ENCODE results near the gene MIEN1. TPM values are rescaled to one million over a fixed set of nuclear protein-coding genes. Genes with fewer than 3 reads are reported as not detected.
A peak's percentile ranks its signal among the peaks of the same experiment; 100 is the strongest.

The MIEN1 gene
- total RNA-seq, 2 experiments from 2014 or later, result 35.2 to 36.5 TPM

DNA sequence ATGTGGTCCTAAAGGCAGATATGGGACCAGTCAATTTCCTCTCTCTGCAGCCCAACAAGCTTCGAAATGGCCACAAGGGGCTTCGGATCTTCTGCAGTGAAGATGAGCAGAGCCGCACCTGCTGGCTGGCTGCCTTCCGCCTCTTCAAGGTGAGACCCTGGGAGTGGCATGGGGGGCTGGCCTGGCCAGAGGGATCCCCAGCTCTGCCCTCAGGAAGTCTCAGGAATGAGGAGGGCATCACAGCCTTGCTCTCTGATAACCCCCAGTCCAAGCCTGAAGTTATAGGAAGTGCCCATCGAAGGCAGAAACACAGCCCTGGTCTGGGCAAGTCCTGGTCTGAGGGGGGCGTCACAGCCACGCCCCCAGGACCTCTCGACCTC is 14.5 kb upstream of the MIEN1 start:
- H3K4me1 Mint-ChIP-seq (ENCODE audit: low read depth), result peaks cover 8% of the 10 kb centered on the region
- H3K4me3 Mint-ChIP-seq, result no peak overlapping the region
- intact Hi-C loops (cut with micrococcal nuclease), result no loop called here
- H3K36me3 Mint-ChIP-seq (ENCODE audit: low read depth), result no peaks in the 10 kb centered on the region
- no peaks in the 10 kb centered on the region for H3K9me3 Mint-ChIP-seq
- no peak overlapping the region for H3K27ac Mint-ChIP-seq
- H3K27me3 Mint-ChIP-seq (ENCODE audit: low read depth), result peaks cover 6% of the 10 kb centered on the region
- no peak for DNase-seq
- CTCF ChIA-PET, result no interaction called here

DNA sequence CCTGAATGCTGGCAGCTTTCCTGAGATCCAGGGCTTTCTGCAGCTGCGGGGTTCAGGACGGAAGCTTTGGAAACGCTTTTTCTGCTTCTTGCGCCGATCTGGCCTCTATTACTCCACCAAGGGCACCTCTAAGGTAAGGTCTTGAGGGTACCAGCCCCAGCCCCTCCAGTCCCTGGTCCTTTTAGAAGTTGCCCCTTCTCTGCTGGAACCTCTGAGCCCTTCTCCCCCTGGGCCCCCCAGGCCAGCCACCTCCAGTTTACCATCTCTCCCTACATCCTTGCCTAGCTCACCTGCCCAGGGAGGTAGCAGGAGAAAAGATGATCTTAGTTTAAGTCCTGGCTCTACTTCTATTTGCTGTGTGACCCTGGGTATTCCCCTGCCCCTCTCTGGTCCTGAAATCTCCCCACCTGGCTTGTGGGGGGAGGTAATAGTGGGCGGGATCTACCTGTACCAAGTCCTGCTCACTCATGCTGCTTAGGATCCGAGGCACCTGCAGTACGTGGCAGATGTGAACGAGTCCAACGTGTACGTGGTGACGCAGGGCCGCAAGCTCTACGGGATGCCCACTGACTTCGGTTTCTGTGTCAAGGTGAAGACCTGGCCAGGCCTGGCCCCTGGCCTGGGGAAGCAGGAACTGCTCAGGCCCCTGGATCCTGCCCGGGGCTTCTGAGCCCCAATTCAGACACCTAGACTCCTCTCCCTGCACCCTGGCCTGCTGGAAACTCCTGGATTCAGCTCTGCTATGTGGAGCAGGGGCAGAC is 13.9 kb upstream of the MIEN1 start:
- intact Hi-C loops (cut with micrococcal nuclease), result no loop called here
- Mint-ChIP-seq H3K36me3 (ENCODE audit: low read depth) (no peaks in the 10 kb centered on the region), H3K4me3 (no peak overlapping the region), H3K27me3 (ENCODE audit: low read depth) (peaks cover 6% of the 10 kb centered on the region), H3K27ac (no peak overlapping the region), H3K4me1 (ENCODE audit: low read depth) (peaks cover 11% of the 10 kb centered on the region), H3K9me3 (no peaks in the 10 kb centered on the region)
- CTCF ChIA-PET, result no interaction called here
- no peak for DNase-seq

DNA sequence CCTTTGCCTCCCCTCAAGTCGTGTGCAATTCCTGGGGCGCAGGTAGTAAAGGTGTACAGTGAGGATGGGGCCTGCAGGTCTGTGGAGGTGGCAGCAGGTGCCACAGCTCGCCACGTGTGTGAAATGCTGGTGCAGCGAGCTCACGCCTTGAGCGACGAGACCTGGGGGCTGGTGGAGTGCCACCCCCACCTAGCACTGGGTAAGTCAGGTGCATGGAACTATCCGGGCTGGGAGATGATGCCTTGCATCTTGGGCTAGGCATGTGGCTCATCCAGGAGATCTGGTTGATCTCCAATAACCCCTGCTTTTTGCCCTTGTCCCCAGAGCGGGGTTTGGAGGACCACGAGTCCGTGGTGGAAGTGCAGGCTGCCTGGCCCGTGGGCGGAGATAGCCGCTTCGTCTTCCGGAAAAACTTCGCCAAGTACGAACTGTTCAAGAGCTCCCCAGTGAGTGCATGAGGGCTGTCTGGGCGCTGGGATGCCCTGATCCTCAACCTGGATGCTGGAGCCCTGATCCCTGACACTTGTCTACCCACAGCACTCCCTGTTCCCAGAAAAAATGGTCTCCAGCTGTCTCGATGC is 12.6 kb upstream of the MIEN1 start:
- DNase-seq, result no peak
- no peak overlapping the region for H3K27ac Mint-ChIP-seq
- peaks cover 12% of the 10 kb centered on the region for H3K27me3 Mint-ChIP-seq (ENCODE audit: low read depth)
- H3K4me1 Mint-ChIP-seq (ENCODE audit: low read depth), result peaks cover 20% of the 10 kb centered on the region
- H3K9me3 Mint-ChIP-seq, result no peaks in the 10 kb centered on the region
- intact Hi-C loops (cut with micrococcal nuclease), result no loop called here
- CTCF ChIA-PET, result interaction anchor here (1.2 kb wide), 1 partner anchor 13 kb away, joined by 3 read pairs; the partner anchor contains the start of gene MIEN1
- no peak overlapping the region for H3K4me3 Mint-ChIP-seq
- H3K36me3 Mint-ChIP-seq (ENCODE audit: low read depth), result no peaks in the 10 kb centered on the region

DNA sequence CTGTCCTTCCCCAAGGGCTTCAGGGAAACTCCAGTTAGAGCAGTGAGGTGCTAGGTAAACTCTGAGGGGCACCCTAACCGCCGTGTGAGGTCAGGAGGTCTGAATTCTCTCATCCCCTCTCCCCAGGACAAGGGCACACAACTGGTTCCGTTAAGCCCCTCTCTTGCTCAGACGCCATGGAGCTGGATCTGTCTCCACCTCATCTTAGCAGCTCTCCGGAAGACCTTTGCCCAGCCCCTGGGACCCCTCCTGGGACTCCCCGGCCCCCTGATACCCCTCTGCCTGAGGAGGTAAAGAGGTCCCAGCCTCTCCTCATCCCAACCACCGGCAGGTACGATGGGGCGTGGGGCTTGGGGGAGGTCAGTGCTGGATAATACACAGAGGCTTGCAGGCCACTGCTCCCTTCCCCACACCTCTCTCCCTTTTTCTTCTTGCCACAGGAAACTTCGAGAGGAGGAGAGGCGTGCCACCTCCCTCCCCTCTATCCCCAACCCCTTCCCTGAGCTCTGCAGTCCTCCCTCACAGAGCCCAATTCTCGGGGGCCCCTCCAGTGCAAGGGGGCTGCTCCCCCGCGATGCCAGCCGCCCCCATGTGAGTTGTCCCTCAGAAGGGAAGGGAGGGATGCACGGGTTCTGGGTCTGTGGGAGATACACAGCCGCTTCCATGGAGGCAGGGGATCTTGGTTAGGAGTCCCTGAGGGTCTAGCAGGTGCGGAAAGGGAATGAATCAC is 12.0 kb upstream of the MIEN1 start:
- peaks cover 15% of the 10 kb centered on the region for H3K27me3 Mint-ChIP-seq (ENCODE audit: low read depth)
- peaks cover 23% of the 10 kb centered on the region for H3K4me1 Mint-ChIP-seq (ENCODE audit: low read depth)
- no peaks in the 10 kb centered on the region for H3K9me3 Mint-ChIP-seq
- no peak overlapping the region for H3K4me3 Mint-ChIP-seq
- H3K36me3 Mint-ChIP-seq (ENCODE audit: low read depth), result no peaks in the 10 kb centered on the region
- no peak for DNase-seq
- CTCF ChIA-PET, result interaction anchor here (1.2 kb wide), 1 partner anchor 12 kb away, joined by 3 read pairs; the partner anchor contains the start of gene MIEN1
- intact Hi-C loops (cut with micrococcal nuclease), result no loop called here
- no peak overlapping the region for H3K27ac Mint-ChIP-seq

DNA sequence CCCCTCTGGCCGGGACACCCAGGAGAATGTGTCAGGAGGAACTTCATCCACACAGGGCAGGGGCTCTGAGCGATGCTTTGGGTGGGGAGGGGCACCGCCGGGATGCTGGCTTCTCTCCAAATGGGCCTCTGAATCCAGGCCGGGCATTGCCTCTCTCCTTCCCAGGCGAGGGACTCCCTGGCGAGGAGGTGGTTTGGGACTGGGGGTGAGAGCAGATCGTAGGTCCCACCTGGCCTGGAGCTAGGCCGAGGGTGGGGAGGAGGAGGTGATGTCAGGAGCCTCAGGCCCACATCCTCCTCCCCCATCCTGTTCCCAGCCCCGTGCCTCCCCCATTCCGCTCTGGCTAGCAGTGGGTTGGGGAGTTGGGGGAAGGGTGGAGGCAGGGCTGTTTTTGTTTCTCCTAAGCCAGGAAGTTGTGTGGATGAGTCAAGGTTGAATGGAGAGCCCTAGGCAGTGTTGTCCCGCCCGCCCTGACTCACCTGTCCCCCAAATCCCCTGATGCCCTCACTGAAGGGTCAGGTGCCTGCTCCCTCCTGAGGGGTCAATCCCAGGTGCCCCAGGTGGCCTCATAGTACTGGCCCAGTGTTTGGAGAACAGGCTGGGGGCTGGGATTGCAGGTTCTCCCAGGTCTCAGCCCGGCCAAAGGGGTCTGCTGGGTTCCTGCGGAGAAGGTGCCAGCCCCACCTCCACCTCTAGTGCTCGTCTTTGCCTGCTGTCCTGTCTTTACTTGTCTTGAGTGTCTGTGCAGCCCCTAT is 10.2 kb upstream of the MIEN1 start:
- no peaks in the 10 kb centered on the region for H3K9me3 Mint-ChIP-seq
- H3K27ac Mint-ChIP-seq, result no peak overlapping the region
- H3K4me1 Mint-ChIP-seq (ENCODE audit: low read depth), result peaks cover 23% of the 10 kb centered on the region
- intact Hi-C loops (cut with micrococcal nuclease), result no loop called here
- peaks cover 15% of the 10 kb centered on the region for H3K27me3 Mint-ChIP-seq (ENCODE audit: low read depth)
- DNase-seq, result peak; percentile 49
- H3K36me3 Mint-ChIP-seq (ENCODE audit: low read depth), result no peaks in the 10 kb centered on the region
- no peak overlapping the region for H3K4me3 Mint-ChIP-seq
- CTCF ChIA-PET, result no interaction called here

DNA sequence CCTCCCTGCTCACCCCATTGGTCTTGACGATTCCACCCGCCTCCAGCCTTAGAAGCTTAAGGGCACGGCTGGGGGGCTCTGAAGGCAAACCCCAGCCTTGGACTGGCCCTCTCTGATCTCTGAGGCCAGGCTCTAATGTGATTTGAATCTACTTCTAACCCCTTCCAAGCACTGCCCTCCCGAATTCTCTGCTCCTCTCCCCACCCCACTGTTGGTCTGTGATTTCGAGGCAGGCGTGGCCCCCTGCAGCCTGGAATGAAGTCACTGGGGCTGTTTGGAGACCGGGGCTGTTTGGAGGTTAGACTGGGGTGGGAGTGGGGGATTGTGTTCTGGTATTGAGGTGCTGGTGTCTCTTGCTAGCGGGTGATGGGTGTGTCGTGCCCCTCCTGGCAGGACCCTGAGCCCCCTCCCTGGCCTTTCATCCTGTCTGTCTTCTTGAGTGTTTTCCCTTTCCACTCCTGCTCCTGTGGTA is 9.6 kb upstream of the MIEN1 start:
- no peaks in the 10 kb centered on the region for H3K36me3 Mint-ChIP-seq (ENCODE audit: low read depth)
- peaks cover 15% of the 10 kb centered on the region for H3K27me3 Mint-ChIP-seq (ENCODE audit: low read depth)
- no peak for DNase-seq
- no peak overlapping the region for H3K27ac Mint-ChIP-seq
- no peak overlapping the region for H3K4me3 Mint-ChIP-seq
- intact Hi-C loops (cut with micrococcal nuclease), result loop anchor here (2.0 kb wide), 1 partner anchor 31 kb away; no protein-coding TSS in a partner anchor
- no peaks in the 10 kb centered on the region for H3K9me3 Mint-ChIP-seq
- H3K4me1 Mint-ChIP-seq (ENCODE audit: low read depth), result peaks cover 23% of the 10 kb centered on the region
- CTCF ChIA-PET, result no interaction called here

DNA sequence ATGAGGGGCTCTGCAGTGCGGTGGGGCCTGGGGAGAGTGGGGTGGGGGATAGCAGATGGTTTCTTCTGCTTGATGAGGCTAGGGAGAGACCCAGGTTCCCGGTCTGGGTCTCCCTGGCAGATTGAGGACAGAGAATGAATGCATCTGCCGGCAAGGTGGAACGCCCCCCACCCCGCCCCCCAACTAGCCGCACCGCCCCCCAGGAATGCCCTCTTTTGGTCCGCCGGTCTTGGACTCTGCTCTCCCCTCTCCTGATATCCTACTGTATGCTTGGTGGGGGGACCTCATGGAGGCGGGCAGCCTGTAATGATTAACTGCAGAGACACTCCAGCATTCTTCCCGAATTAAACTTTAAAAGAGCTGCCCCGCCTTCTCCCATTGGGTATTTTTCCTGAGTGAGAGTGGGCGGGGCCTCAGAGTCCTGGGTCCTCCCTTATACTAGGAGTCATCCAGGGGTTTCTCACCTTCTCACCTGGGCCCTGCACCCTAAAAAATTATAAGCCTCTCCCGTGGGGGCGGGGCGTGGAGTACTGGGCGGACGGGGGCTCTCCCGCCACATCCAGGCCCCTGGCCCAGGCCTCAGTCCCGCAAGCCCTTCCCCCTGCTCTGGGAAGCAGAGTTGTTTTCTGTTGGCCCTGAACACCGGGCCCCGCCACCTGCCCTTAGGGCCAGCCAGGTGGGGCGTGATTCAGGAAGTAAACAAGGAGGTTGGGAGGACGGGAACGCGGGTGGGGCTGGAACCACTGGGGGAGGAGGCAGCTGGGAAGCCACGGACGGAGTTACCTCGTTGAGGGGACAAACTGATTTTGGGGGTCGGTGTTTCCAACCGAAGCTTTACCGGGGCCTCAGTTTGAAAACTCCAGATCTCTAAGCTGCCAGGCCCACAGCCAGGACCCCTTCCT is 8.9 kb upstream of the MIEN1 start:
- DNase-seq, result peak; percentile 29
- peaks cover 15% of the 10 kb centered on the region for H3K27me3 Mint-ChIP-seq (ENCODE audit: low read depth)
- intact Hi-C loops (cut with micrococcal nuclease), result loop anchor here (2.0 kb wide), 1 partner anchor 32 kb away; no protein-coding TSS in a partner anchor
- no peak overlapping the region for H3K27ac Mint-ChIP-seq
- H3K9me3 Mint-ChIP-seq, result no peaks in the 10 kb centered on the region
- peak overlapping the region; percentile 77 for H3K4me3 Mint-ChIP-seq
- CTCF ChIA-PET, result no interaction called here
- H3K36me3 Mint-ChIP-seq (ENCODE audit: low read depth), result no peaks in the 10 kb centered on the region
- peaks cover 23% of the 10 kb centered on the region for H3K4me1 Mint-ChIP-seq (ENCODE audit: low read depth)

DNA sequence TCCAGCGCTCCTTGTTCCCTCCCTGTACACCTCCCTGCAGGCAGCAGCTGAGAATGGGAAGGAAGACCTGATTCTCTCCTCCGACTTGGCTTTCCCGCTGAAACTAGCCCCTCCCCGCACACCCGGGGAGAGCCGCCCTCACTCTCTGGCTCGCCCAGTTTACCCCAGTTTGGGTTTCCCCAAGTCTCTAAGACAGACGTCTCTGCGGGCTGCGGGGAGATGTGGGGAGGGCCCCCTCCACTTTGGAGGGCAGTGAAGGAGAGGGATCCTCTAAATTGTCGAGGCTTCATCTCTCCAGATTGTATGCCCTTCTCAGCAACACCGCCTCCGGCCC is 8.2 kb upstream of the MIEN1 start:
- no peaks in the 10 kb centered on the region for H3K9me3 Mint-ChIP-seq
- intact Hi-C loops (cut with micrococcal nuclease), result loop anchor here (2.0 kb wide), 1 partner anchor 32 kb away; no protein-coding TSS in a partner anchor
- H3K4me3 Mint-ChIP-seq, result peak overlapping the region; percentile 77
- H3K36me3 Mint-ChIP-seq (ENCODE audit: low read depth), result no peaks in the 10 kb centered on the region
- H3K27me3 Mint-ChIP-seq (ENCODE audit: low read depth), result peaks cover 15% of the 10 kb centered on the region
- H3K27ac Mint-ChIP-seq, result no peak overlapping the region
- H3K4me1 Mint-ChIP-seq (ENCODE audit: low read depth), result peaks cover 23% of the 10 kb centered on the region
- CTCF ChIA-PET, result no interaction called here
- DNase-seq, result peak; percentile 88

DNA sequence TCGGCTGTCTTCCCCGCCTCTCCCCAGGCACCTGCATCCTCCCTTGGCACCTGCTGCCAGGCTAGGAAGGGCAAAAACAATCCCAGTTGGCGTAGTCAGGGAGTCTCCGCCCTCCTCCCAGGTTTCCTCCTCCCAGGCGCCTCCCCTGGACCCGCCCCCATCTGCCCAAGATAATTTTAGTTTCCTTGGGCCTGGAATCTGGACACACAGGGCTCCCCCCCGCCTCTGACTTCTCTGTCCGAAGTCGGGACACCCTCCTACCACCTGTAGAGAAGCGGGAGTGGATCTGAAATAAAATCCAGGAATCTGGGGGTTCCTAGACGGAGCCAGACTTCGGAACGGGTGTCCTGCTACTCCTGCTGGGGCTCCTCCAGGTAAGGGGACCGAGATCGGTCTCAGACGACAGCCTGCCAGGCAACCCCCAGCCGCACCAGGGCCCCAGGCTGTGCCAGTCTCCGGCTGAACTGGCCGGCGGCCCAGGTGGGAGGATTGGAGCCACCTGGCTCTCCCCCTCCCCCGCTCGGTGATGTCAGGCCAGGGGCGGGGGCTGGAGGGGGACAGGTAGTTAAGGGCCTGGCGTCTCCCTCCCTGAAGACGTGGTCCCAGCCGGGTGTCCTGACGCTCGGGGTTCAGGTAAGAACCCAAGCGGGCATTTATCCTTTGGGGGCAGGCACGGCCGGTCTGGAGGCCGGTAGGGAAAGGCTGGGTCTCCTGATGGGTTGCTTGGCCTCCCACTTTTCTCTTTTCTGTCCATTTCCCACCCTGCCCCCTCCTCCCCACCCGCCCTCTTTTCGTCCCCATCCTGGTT is 7.6 kb upstream of the MIEN1 start, which contains the start of gene GRB7:
GRB7 (plus strand) TSS at position 179 of the 808 bp plus-strand sequence. CDS start 4,364 bp downstream, outside the sequence.
- Mint-ChIP-seq H3K27ac (no peak within 1 kb of the TSS), H3K4me1 (ENCODE audit: low read depth) (peaks cover 23% of the 10 kb centered on the region)

DNA sequence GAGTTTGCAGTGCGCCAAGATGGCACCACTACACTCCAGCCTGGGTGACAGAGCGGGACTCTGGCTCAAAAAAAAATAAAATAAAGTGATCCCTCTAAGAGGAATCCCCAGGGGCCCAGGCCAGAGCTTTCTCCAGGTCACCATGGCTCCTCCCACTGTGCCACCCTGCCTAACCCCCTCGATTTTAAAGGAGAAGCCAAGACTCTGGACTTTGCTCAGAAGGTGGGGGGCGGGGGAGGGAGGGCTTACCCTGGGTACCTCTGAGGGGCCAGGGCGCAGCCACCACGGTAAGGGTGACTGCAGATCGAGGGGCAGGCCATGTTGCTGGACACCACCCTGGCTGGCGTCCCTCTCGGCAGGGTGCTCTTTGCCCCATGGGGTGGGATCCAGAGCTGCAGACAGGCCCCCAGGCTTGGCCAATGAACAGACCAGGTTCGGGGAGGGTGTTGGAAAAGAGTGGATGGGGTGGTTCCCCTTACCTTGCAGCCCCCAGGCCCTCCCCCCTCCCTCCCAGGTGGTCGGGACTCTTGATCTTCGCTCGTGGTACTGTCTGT is 7.0 kb upstream of the MIEN1 start:
- peak overlapping the region; percentile 29 for H3K4me3 Mint-ChIP-seq
- CTCF ChIA-PET, result no interaction called here

More for the DNA sequence above, 7.6 kb upstream of the MIEN1 start, which contains the start of gene GRB7:
- peak; percentile 32 for DNase-seq
- Mint-ChIP-seq H3K36me3 (ENCODE audit: low read depth) (no peaks in the 10 kb centered on the region), H3K9me3 (no peaks in the 10 kb centered on the region), H3K27me3 (ENCODE audit: low read depth) (peaks cover 15% of the 10 kb centered on the region), H3K4me3 (peak within 1 kb of the TSS; percentile 77)
- CTCF ChIA-PET, result no interaction called here
- intact Hi-C loops (cut with micrococcal nuclease), result loop anchor here (2.0 kb wide), 1 partner anchor 33 kb away; no protein-coding TSS in a partner anchor

More for the DNA sequence above, 7.0 kb upstream of the MIEN1 start:
- Mint-ChIP-seq H3K9me3 (no peaks in the 10 kb centered on the region), H3K36me3 (ENCODE audit: low read depth) (no peaks in the 10 kb centered on the region), H3K27me3 (ENCODE audit: low read depth) (peaks cover 15% of the 10 kb centered on the region), H3K27ac (no peak overlapping the region), H3K4me1 (ENCODE audit: low read depth) (peaks cover 23% of the 10 kb centered on the region)
- no peak for DNase-seq
- intact Hi-C loops (cut with micrococcal nuclease), result no loop called here

Measured in activated naive CD4-positive, alpha-beta T cell treated with anti-CD3 and anti-CD28 coated beads for 36 hours (primary cell).